H1 (cell line): Measurements from ENCODE around the gene WDR64. TPM values are rescaled to one million over a fixed set of nuclear protein-coding genes. Genes with fewer than 3 reads are reported as not detected.
"Not testable (repeated sequence)": the region's sequence is repeated elsewhere in the genome, so short reads cannot be mapped to it uniquely, and the experiment has no call there.

ENCODE experiments used
- CTCF ChIA-PET: fragments of 300-600 bp; sonication (Branson Sonifier 250); formaldehyde crosslinking; loops from one replicate; lab custom pipeline; 2021; ENCODE audit not compliant: partially characterized antibody; lab: Charles Lee
- POLR2A ChIA-PET: fragments of 300-600 bp; sonication (Branson Sonifier 250); formaldehyde crosslinking; loops from one replicate; lab custom pipeline; 2021; ENCODE audit warnings: inconsistent platforms; ENCODE audit not compliant: partially characterized antibody; lab: Charles Lee
- DNase-seq, 2 experiments: peaks; one replicate each; pipeline versions ENCODE4 v3.0.0 to v3.0.0-alpha.2; 2010 to 2022; ENCODE audit warnings: low spot score in 2 of 2, low read depth in 1 of 2, mixed read lengths in 1 of 2
- FAIRE-seq: peaks from 2 replicates; lab custom pipeline; 2011; peaks lifted over from hg19 to GRCh38; lab: Jason Lieb, UNC
- H2AFZ ChIP-seq: 2 replicates; pipeline ENCODE4 v1.8.1; 2012; ENCODE audit warnings: low read length, inconsistent platforms
- H2AK5ac ChIP-seq: 2 replicates; pipeline ENCODE4 v1.6.1; 2013; ENCODE audit warnings: low read depth, low read length
- H2BK120ac ChIP-seq: replicated peaks from 2 replicates; pipeline ENCODE3; 2013; ENCODE audit warnings: low read depth, low read length, inconsistent platforms
- H2BK12ac ChIP-seq: 2 replicates; pipeline ENCODE4 v1.6.1; 2013; ENCODE audit warnings: low read depth, low read length
- H2BK15ac ChIP-seq: 2 replicates; pipeline ENCODE4 v1.6.1; 2013; ENCODE audit warnings: low read length
- H2BK20ac ChIP-seq: 2 replicates; pipeline ENCODE4 v1.6.1; 2013; ENCODE audit warnings: low read length
- H2BK5ac ChIP-seq: 2 replicates; pipeline ENCODE4 v1.6.1; 2013; ENCODE audit warnings: low read depth, low read length
- H3K14ac ChIP-seq: 2 replicates; pipeline ENCODE4 v1.6.1; 2013; ENCODE audit warnings: inconsistent platforms; ENCODE audit not compliant: insufficient read length
- H3K18ac ChIP-seq: 2 replicates; pipeline ENCODE4 v1.6.1; 2013; ENCODE audit warnings: low read length; ENCODE audit errors: extremely low read depth
- H3K23ac ChIP-seq: 2 replicates; pipeline ENCODE4 v1.6.1; 2013; ENCODE audit warnings: inconsistent platforms; ENCODE audit not compliant: insufficient read length
- H3K23me2 ChIP-seq: 2 replicates; pipeline ENCODE4 v1.6.1; 2013; ENCODE audit warnings: low read depth, low read length
- H3K27ac ChIP-seq: 2 replicates; pipeline ENCODE4 v1.6.1; 2011; ENCODE audit warnings: low read depth, low read length, inconsistent platforms
- H3K27me3 ChIP-seq, 4 experiments: replicated peaks in 1 of 4; 1 replicate in 1 of 4; 2 replicates in 3 of 4; pipeline versions ENCODE4 v1.6.1 to v1.8.1; 2011 to 2013; ENCODE audit warnings: low read length in 3 of 4, mild to moderate bottlenecking in 3 of 4, inconsistent platforms in 2 of 4, mixed read lengths in 2 of 4, moderate library complexity in 1 of 4; ENCODE audit not compliant: control insufficient read depth in 3 of 4, insufficient read depth in 3 of 4; ENCODE audit errors: extremely low read depth in 1 of 4
- H3K36me3 ChIP-seq, 4 experiments: 2 replicates each; pipeline versions ENCODE4 v1.6.1 to v1.8.1; 2011 to 2013; ENCODE audit warnings: mild to moderate bottlenecking in 4 of 4, low read length in 3 of 4, moderate library complexity in 2 of 4, control low read depth in 1 of 4, inconsistent platforms in 1 of 4; ENCODE audit not compliant: insufficient read depth in 4 of 4, control insufficient read depth in 2 of 4
- H3K4ac ChIP-seq: replicated peaks from 2 replicates; pipeline ENCODE3; 2013; ENCODE audit warnings: low read length, low read depth, mixed read lengths, inconsistent platforms; ENCODE audit not compliant: insufficient read length
- H3K4me1 ChIP-seq, 4 experiments: replicated peaks in 1 of 4; 1 replicate in 1 of 4; 2 replicates in 3 of 4; pipeline versions ENCODE4 v1.6.1 to v1.8.1; 2011 to 2013; ENCODE audit warnings: low read length in 3 of 4, inconsistent platforms in 2 of 4, mixed read lengths in 1 of 4; ENCODE audit not compliant: insufficient read depth in 4 of 4, control insufficient read depth in 3 of 4
- H3K4me2 ChIP-seq, 2 experiments: 2 replicates each; pipeline versions ENCODE4 v1.6.1 to v1.8.1; 2011 to 2013; ENCODE audit warnings: low read depth in 2 of 2, low read length in 2 of 2, control low read depth in 1 of 2, inconsistent platforms in 1 of 2, mild to moderate bottlenecking in 1 of 2; ENCODE audit not compliant: insufficient read depth in 1 of 2
- H3K4me3 ChIP-seq, 4 experiments: fragments of 200-600, 300-600 bp in 1 of 4; sonication (generic), shearing (Covaris generic), sonication (Bioruptor Twin) in 1 of 4; 2 replicates each; pipeline versions ENCODE4 v1.5.1 to v1.8.1; 2011 to 2016; ENCODE audit warnings: low read length in 4 of 4, low read depth in 3 of 4, control low read depth in 2 of 4, inconsistent platforms in 2 of 4, mild to moderate bottlenecking in 2 of 4, mixed read lengths in 1 of 4, moderate library complexity in 1 of 4; ENCODE audit not compliant: insufficient read depth in 2 of 4; ENCODE audit errors: extremely low read depth in 1 of 4
- H3K56ac ChIP-seq: replicated peaks from 2 replicates; pipeline ENCODE3; 2013; ENCODE audit warnings: low read depth, mild to moderate bottlenecking, mixed read lengths, low read length, inconsistent platforms; ENCODE audit not compliant: insufficient read length
- H3K79me1 ChIP-seq: 2 replicates; pipeline ENCODE4 v1.6.1; 2013; ENCODE audit warnings: low read depth, low read length, control low read depth
- H3K79me2 ChIP-seq, 2 experiments: 2 replicates each; pipeline versions ENCODE4 v1.6.1 to v1.8.1; 2012 to 2013; ENCODE audit warnings: low read length in 2 of 2, mild to moderate bottlenecking in 2 of 2, inconsistent platforms in 1 of 2; ENCODE audit not compliant: insufficient read depth in 2 of 2, control insufficient read depth in 1 of 2
- H3K9ac ChIP-seq, 4 experiments: replicated peaks in 1 of 4; 1 replicate in 1 of 4; 2 replicates in 3 of 4; pipeline versions ENCODE4 v1.6.1 to v1.8.1; 2011 to 2013; ENCODE audit warnings: low read depth in 3 of 4, low read length in 3 of 4, control low read depth in 2 of 4, mild to moderate bottlenecking in 2 of 4, moderate library complexity in 2 of 4, inconsistent platforms in 1 of 4; ENCODE audit errors: extremely low read depth in 1 of 4
- H3K9me3 ChIP-seq, 2 experiments: 2 replicates each; pipeline versions ENCODE4 v1.6.1 to v1.8.1; 2012 to 2013; ENCODE audit warnings: mild to moderate bottlenecking in 2 of 2, moderate library complexity in 2 of 2, control low read depth in 1 of 2, inconsistent platforms in 1 of 2, low read depth in 1 of 2, low read length in 1 of 2, mixed read lengths in 1 of 2; ENCODE audit not compliant: insufficient read depth in 2 of 2
- H4K20me1 ChIP-seq, 2 experiments: replicated peaks in 1 of 2; 2 replicates each; pipeline versions ENCODE3 to v1.8.1; 2011 to 2013; ENCODE audit warnings: inconsistent platforms in 2 of 2, low read length in 2 of 2, mild to moderate bottlenecking in 1 of 2; ENCODE audit not compliant: insufficient read depth in 2 of 2, control insufficient read depth in 1 of 2
- H4K5ac ChIP-seq: 2 replicates; pipeline ENCODE4 v1.6.1; 2013; ENCODE audit warnings: low read length, low read depth, mixed read lengths, inconsistent platforms; ENCODE audit not compliant: insufficient read length
- H4K8ac ChIP-seq: 2 replicates; pipeline ENCODE4 v1.8.0; 2013; ENCODE audit warnings: mild to moderate bottlenecking, moderate library complexity, low read length, inconsistent platforms; ENCODE audit not compliant: insufficient read depth; ENCODE audit errors: extremely low read depth
- H4K91ac ChIP-seq: replicated peaks from 2 replicates; pipeline ENCODE3; 2013; ENCODE audit warnings: low read length, mixed read lengths, inconsistent platforms; ENCODE audit not compliant: insufficient read length
- WGBS, 2 experiments: shearing (Covaris generic) in 1 of 2; methylation state at CpG; one replicate each; pipeline versions ENCODE4 v1.1.6 to v1.1.7; 2013 to 2015; ENCODE audit warnings: low lambda C conversion rate in 2 of 2, mixed read lengths in 2 of 2, inconsistent platforms in 1 of 2, low coverage in 1 of 2, missing lambda C conversion rate in 1 of 2; ENCODE audit not compliant: insufficient replicate concordance in 2 of 2, insufficient coverage in 1 of 2, insufficient read length in 1 of 2; ENCODE audit errors: extremely low coverage in 1 of 2, missing lambda C conversion rate in 1 of 2; 5-methylcytosine and 5-hydroxymethylcytosine counted together
- polyA plus RNA-seq, 7 experiments: library from polyadenylated mRNA; depleted of rRNA in 3 of 7; stranded (reverse) in 5 of 7; unstranded in 2 of 7; fragments of >200 nt in 5 of 7; fragments of 200-250 nt in 2 of 7; gene quantifications; 1 replicate in 5 of 7; 2 replicates in 1 of 7; 4 replicates in 1 of 7; pipeline versions ENCODE4 v1.2.1 to v1.2.3, GENCODE V29; 2011 to 2013; ENCODE audit warnings: missing spikeins in 2 of 7, mixed read lengths in 2 of 7
- total RNA-seq: library from RNA; stranded (reverse); fragmentation: NEBNext Ultra II Directional; extraction: Animal tissue kit (Norgen Biotek cat#: 25700); gene quantifications from 2 replicates; pipeline ENCODE4 v1.2.1, GENCODE V29; 2021

Gene WDR64
- total and polyA plus RNA-seq, 2 of the 8 experiments (the other 6 are each of a cell fraction or from before 2014, with no cell fraction given) = 0.02 TPM; not detected in 1

DNA sequence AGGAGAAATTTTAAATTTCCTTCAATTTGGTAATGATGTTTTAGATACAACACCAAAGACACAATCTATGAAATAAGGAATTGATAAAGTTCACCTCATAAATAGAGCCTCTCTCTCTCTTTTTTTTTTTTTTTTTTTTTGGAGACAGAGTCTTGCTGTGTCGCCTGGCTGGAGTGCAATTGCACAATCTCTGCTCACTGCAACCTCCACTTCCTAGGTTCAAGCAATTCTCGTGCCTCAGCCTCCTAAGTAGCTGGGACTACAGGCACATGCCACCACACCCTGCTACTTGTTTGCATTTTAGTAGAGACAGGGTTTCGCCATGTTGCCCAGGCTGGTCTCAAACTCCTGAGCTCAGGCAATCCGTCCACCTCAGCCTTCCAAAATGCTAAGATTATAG lies 152.6 kb downstream of the WDR64 start:
- H3K4me3 ChIP-seq, H4K8ac ChIP-seq, DNase-seq, H3K4ac ChIP-seq, H2BK20ac ChIP-seq, H3K23me2 ChIP-seq, H2BK5ac ChIP-seq, H2AFZ ChIP-seq, H3K4me1 ChIP-seq, H3K23ac ChIP-seq, H3K79me2 ChIP-seq, H4K5ac ChIP-seq, H2AK5ac ChIP-seq, H3K27ac ChIP-seq, H3K14ac ChIP-seq, H2BK120ac ChIP-seq, H3K9me3 ChIP-seq, H2BK12ac ChIP-seq, H3K36me3 ChIP-seq, H2BK15ac ChIP-seq, H3K56ac ChIP-seq, H3K4me2 ChIP-seq, POLR2A ChIA-PET, H3K9ac ChIP-seq, H4K20me1 ChIP-seq, H4K91ac ChIP-seq, H3K79me1 ChIP-seq, H3K18ac ChIP-seq, FAIRE-seq, H3K27me3 ChIP-seq: not testable (repeated sequence)
- CTCF ChIA-PET = interaction anchor here (1.3 kb wide), 1 partner anchor 8 kb away, joined by 3 read pairs; no protein-coding TSS in a partner anchor
- WGBS, 2 experiments = 89% methylated on average over 4 of the region's 4 CpGs; no CpG with 5 or more reads in 1 of the 2 experiments
